ENCODE measurements around the gene LRP5. TPM values are rescaled to one million over a fixed set of nuclear protein-coding genes. Genes with fewer than 3 reads are reported as not detected.

LRP5 gene
- total RNA-seq, 1 experiment from 2014 or later: 67.0 TPM

DNA sequence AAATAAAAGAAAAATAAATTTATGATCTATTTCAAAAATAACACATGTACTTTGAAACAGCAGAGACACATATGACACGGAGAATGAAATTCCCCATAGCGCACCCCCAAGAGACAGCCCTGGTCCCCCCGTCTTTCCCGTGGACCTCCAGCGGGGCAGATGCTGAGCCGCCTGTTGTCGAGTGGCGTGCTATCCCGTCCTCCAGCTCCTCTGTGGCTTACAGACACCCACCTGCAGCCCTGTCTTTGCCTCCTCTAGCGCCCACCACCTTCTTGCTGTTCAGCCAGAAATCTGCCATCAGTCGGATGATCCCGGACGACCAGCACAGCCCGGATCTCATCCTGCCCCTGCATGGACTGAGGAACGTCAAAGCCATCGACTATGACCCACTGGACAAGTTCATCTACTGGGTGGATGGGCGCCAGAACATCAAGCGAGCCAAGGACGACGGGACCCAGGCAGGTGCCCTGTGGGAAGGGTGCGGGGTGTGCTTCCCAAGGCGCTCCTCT is 103.7 kb downstream of the LRP5 start:
- H3K36me3 ChIP-seq (ENCODE audit: insufficient read depth, low read length, poor library complexity, severe bottlenecking): peaks cover 55% of the 10 kb centered on the region
- POLR2A ChIA-PET (ENCODE audit: low non-redundant PET): no interaction called here
- intact Hi-C loops (cut with micrococcal nuclease; ENCODE audit: unreplicated experiment): no loop called here
- no peak overlapping the region for H3K27ac ChIP-seq (ENCODE audit: low read depth, low read length, poor library complexity, severe bottlenecking)
- TF ChIP-seq EZH2 (IDR thresholded peaks at IDR 0.05; ENCODE audit: borderline replicate concordance, low read depth, low read length, poor library complexity, severe bottlenecking): no peak
- TF ChIP-seq, protein P1, sequence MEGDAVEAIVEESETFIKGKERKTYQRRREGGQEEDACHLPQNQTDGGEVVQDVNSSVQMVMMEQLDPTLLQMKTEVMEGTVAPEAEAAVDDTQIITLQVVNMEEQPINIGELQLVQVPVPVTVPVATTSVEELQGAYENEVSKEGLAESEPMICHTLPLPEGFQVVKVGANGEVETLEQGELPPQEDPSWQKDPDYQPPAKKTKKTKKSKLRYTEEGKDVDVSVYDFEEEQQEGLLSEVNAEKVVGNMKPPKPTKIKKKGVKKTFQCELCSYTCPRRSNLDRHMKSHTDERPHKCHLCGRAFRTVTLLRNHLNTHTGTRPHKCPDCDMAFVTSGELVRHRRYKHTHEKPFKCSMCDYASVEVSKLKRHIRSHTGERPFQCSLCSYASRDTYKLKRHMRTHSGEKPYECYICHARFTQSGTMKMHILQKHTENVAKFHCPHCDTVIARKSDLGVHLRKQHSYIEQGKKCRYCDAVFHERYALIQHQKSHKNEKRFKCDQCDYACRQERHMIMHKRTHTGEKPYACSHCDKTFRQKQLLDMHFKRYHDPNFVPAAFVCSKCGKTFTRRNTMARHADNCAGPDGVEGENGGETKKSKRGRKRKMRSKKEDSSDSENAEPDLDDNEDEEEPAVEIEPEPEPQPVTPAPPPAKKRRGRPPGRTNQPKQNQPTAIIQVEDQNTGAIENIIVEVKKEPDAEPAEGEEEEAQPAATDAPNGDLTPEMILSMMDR (conservative IDR thresholded peaks at IDR 0.05; ENCODE audit: low read depth, low read length): no peak
- no peaks in the 10 kb centered on the region for H3K9me3 ChIP-seq (ENCODE audit: low read depth, low read length, poor library complexity, severe bottlenecking)
- H3K27me3 ChIP-seq (replicated peaks; ENCODE audit: insufficient read depth, low read depth, low read length, poor library complexity): no peaks in the 10 kb centered on the region
- no peaks in the 10 kb centered on the region for H3K4me1 ChIP-seq (ENCODE audit: insufficient read depth, low read length, poor library complexity, severe bottlenecking)
- CTCF ChIA-PET: no interaction called here
- no TSS peak for BruUV-seq (replicated peaks)
- H3K4me3 ChIP-seq (ENCODE audit: low read depth, low read length, poor library complexity, severe bottlenecking): no peak overlapping the region
- DNase-seq (ENCODE audit: low spot score): no peak

DNA sequence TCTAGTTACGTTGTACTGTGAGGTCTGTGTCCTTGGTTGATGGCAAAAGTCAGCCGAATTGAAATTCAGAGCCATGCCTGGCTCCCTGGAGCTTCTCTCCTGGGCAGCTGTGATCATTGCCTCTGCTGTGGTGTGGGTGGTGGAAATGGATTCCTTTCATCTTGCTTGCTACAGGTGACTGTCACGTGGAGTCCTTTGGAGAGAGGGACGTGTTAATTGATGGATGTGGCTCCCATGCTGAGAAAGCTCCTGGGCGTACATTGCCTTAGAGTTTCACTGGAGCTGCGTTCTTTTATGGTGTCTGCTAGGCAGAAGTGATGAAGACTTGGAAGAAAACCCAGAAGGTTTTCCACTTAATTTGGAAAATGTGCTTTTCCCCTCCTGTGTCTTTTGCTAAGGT is 106.3 kb downstream of the LRP5 start:
- ChIA-PET CTCF (no interaction called here), POLR2A (ENCODE audit: low non-redundant PET) (no interaction called here)
- Histone ChIP-seq H3K4me1 (ENCODE audit: insufficient read depth, low read length, poor library complexity, severe bottlenecking) (no peaks in the 10 kb centered on the region), H3K9me3 (ENCODE audit: low read depth, low read length, poor library complexity, severe bottlenecking) (no peaks in the 10 kb centered on the region), H3K36me3 (ENCODE audit: insufficient read depth, low read length, poor library complexity, severe bottlenecking) (peaks cover 36% of the 10 kb centered on the region), H3K27me3 (replicated peaks; ENCODE audit: insufficient read depth, low read depth, low read length, poor library complexity) (no peaks in the 10 kb centered on the region), H3K4me3 (ENCODE audit: low read depth, low read length, poor library complexity, severe bottlenecking) (no peak overlapping the region), H3K27ac (ENCODE audit: low read depth, low read length, poor library complexity, severe bottlenecking) (no peak overlapping the region)
- TF ChIP-seq, protein P1 (conservative IDR thresholded peaks at IDR 0.05; ENCODE audit: low read depth, low read length): no peak
- no peak for TF ChIP-seq EZH2 (IDR thresholded peaks at IDR 0.05; ENCODE audit: borderline replicate concordance, low read depth, low read length, poor library complexity, severe bottlenecking)
- intact Hi-C loops (cut with micrococcal nuclease; ENCODE audit: unreplicated experiment): no loop called here
- BruUV-seq (replicated peaks): no TSS peak
- no peak for DNase-seq (ENCODE audit: low spot score)

DNA sequence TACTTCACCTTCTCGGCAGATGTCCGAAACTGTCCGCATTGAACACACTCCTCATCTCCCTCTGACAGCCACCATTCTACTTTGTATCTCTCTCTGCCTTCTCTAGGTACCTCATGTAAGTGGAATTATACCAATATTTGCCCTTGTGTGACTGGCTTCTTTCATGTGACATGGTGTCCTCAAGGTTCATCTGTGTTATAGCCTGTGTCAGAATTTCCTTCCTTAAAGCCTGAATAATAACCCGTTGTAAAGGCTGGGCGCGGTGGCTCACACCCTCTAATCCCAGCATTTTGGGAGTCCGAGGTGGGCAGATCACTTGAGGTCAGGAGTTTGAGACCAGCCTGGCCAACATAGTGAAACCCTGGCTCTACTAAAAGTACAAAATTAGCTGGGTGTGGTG is 107.8 kb downstream of the LRP5 start:
- H3K9me3 ChIP-seq (ENCODE audit: low read depth, low read length, poor library complexity, severe bottlenecking): no peaks in the 10 kb centered on the region
- no TSS peak for BruUV-seq (replicated peaks)
- no peaks in the 10 kb centered on the region for H3K4me1 ChIP-seq (ENCODE audit: insufficient read depth, low read length, poor library complexity, severe bottlenecking)
- POLR2A ChIA-PET (ENCODE audit: low non-redundant PET): no interaction called here
- H3K27ac ChIP-seq (ENCODE audit: low read depth, low read length, poor library complexity, severe bottlenecking): no peak overlapping the region
- intact Hi-C loops (cut with micrococcal nuclease; ENCODE audit: unreplicated experiment): no loop called here
- TF ChIP-seq, protein P1 (conservative IDR thresholded peaks at IDR 0.05; ENCODE audit: low read depth, low read length): no peak
- no peak for TF ChIP-seq EZH2 (IDR thresholded peaks at IDR 0.05; ENCODE audit: borderline replicate concordance, low read depth, low read length, poor library complexity, severe bottlenecking)
- DNase-seq (ENCODE audit: low spot score): no peak
- H3K36me3 ChIP-seq (ENCODE audit: insufficient read depth, low read length, poor library complexity, severe bottlenecking): peaks cover 35% of the 10 kb centered on the region
- no peak overlapping the region for H3K4me3 ChIP-seq (ENCODE audit: low read depth, low read length, poor library complexity, severe bottlenecking)
- CTCF ChIA-PET: no interaction called here
- H3K27me3 ChIP-seq (replicated peaks; ENCODE audit: insufficient read depth, low read depth, low read length, poor library complexity): no peaks in the 10 kb centered on the region
